Stimulated activated CD4-positive, alpha-beta T cell treated with anti-CD3 and anti-CD28 coated beads, TNF-alpha, amount 100 ng/mL, for 4 hours (primary cell): ENCODE results near the gene GJA9.
A peak's percentile ranks its signal among the peaks of the same experiment; 100 is the strongest.
"Not testable (repeated sequence)": the region's sequence is repeated elsewhere in the genome, so short reads cannot be mapped to it uniquely, and the experiment has no call there.

Experiments used
- DNase-seq, 3 experiments: peaks; one replicate each; pipeline ENCODE4 v3.0.0-alpha.2; 2020; ENCODE audit warnings: low read depth in 3 of 3

Gene GJA9

GRCh38 chr1:38873027-38873969, 8.1 kb downstream of the GJA9 start, which contains the start of gene MYCBP:
MYCBP (minus strand) TSS chr1:38873348; CDS start chr1:38873305, 43 bp downstream.
- DNase-seq, result peak; percentile 90 to 95 (median 91)

GRCh38 chr1:38872401-38873026, 8.9 kb downstream of the GJA9 start:
- DNase-seq, result no peak

GRCh38 chr1:38870996-38871395, 10.4 kb downstream of the GJA9 start:
- no peak for DNase-seq

- DNase-seq, result no peak
Measured at GRCh38 chr1:38867208-38867607, 14.2 kb downstream of the GJA9 start.

- no peak for DNase-seq
Measured at GRCh38 chr1:38865112-38865715, 16.2 kb downstream of the GJA9 start.

GRCh38 chr1:38860454-38860795, 21.0 kb downstream of the GJA9 start:
- no peak for DNase-seq

- peak; percentile 95 to 97 (median 96) for DNase-seq
Measured at GRCh38 chr1:38859561-38860453, 21.6 kb downstream of the GJA9 start, which contains the start of gene RRAGC. RRAGC (minus strand) TSS chr1:38859772; CDS start chr1:38859646, 126 bp downstream.

GRCh38 chr1:38858833-38859560, 22.4 kb downstream of the GJA9 start:
- DNase-seq, result peak in 2 of 3 experiments; percentile 26 to 33

- no peak for DNase-seq
Measured at GRCh38 chr1:38852780-38853179, 28.6 kb downstream of the GJA9 start.

GRCh38 chr1:38848071-38848470, 33.3 kb downstream of the GJA9 start:
- DNase-seq, result no peak

- DNase-seq, result no peak
Measured at GRCh38 chr1:38846210-38846609, 35.2 kb downstream of the GJA9 start.

- not testable (repeated sequence) for DNase-seq
Measured at GRCh38 chr1:38845088-38845487, 36.3 kb downstream of the GJA9 start.

GRCh38 chr1:38840281-38840680, 41.1 kb downstream of the GJA9 start:
- DNase-seq, result no peak

GRCh38 chr1:38839363-38839762, 42.0 kb downstream of the GJA9 start:
- no peak for DNase-seq

- not testable (repeated sequence) for DNase-seq
Measured at GRCh38 chr1:38836316-38836715, 45.1 kb downstream of the GJA9 start.

- DNase-seq, result no peak
Measured at GRCh38 chr1:38834937-38835827, 46.2 kb downstream of the GJA9 start.

- DNase-seq, result no peak
Measured at GRCh38 chr1:38834221-38834782, 47.1 kb downstream of the GJA9 start.

- DNase-seq, result no peak
Measured at GRCh38 chr1:38833146-38833545, 48.2 kb downstream of the GJA9 start.

GRCh38 chr1:38832370-38832734, 49.0 kb downstream of the GJA9 start:
- DNase-seq, result no peak
